ENCODE measurements around the gene UBR3.

UBR3 gene

GRCh38 chr2:170025223-170025622, 198.0 kb downstream of the UBR3 start (continued):
- TF ChIP-seq ZNF449 (tag by site-specific recombination; IDR thresholded peaks at IDR 0.05) = no peak
- no peak for TF ChIP-seq ZNF266 (tag by site-specific recombination; IDR thresholded peaks at IDR 0.05; ENCODE audit: low read depth)
- TF ChIP-seq EGR2 (tag by site-specific recombination; IDR thresholded peaks at IDR 0.05; ENCODE audit: low read depth) = no peak
- TF ChIP-seq ZNF501 (tag by site-specific recombination; IDR thresholded peaks at IDR 0.05) = no peak

GRCh38 chr2:170026361-170026760, 199.1 kb downstream of the UBR3 start:
- no peak overlapping the region for H3K27ac ChIP-seq (ENCODE audit: extremely low read depth, low read depth, low read length)
- peaks cover 0 to 20% of the 10 kb centered on the region in 2 experiments; a peak in 2 of 3 replicates for H3K36me3 ChIP-seq (ENCODE audit: control insufficient read depth in 2 of 2, insufficient read depth in 1 of 2, low read length in 2 of 2)
- no peak overlapping the region for H3K4me3 ChIP-seq (ENCODE audit: low read depth, low read length)
- ChIA-PET POLR2A (no interaction called here), CTCF (no interaction called here)
- H3K9me3 ChIP-seq (ENCODE audit: control insufficient read depth, insufficient read depth, low read depth, low read length) = no peaks in the 10 kb centered on the region
- no peaks in the 10 kb centered on the region for H3K4me1 ChIP-seq (ENCODE audit: control insufficient read depth, insufficient read depth, low read length)
- TF ChIP-seq ZNF677 (tag by site-specific recombination; IDR thresholded peaks at IDR 0.05) (no peak), ZNF76 (tag by site-specific recombination; IDR thresholded peaks at IDR 0.05; ENCODE audit: borderline replicate concordance, low read depth) (no peak), ZNF629 (tag by site-specific recombination; IDR thresholded peaks at IDR 0.05) (no peak), ATF2 (tag by site-specific recombination; IDR thresholded peaks at IDR 0.05; ENCODE audit: low read depth) (no peak), ZBTB44 (tag by site-specific recombination; IDR thresholded peaks at IDR 0.05) (no peak), PRDM6 (tag by site-specific recombination; IDR thresholded peaks at IDR 0.05) (no peak), ZFP37 (tag by site-specific recombination; IDR thresholded peaks at IDR 0.05) (no peak), ZNF837 (tag by site-specific recombination; IDR thresholded peaks at IDR 0.05) (no peak), ZBTB26 (tag by site-specific recombination; optimal IDR thresholded peaks at IDR 0.05) (no peak), GFI1B (tag by site-specific recombination; IDR thresholded peaks at IDR 0.05) (no peak), ZXDB (tag by site-specific recombination; IDR thresholded peaks at IDR 0.05) (no peak), ZNF157 (tag by site-specific recombination; IDR thresholded peaks at IDR 0.05) (no peak), ZNF174 (tag by site-specific recombination; IDR thresholded peaks at IDR 0.05) (no peak), ZNF423 (tag by site-specific recombination; IDR thresholded peaks at IDR 0.05) (no peak), KLF9 (tag by site-specific recombination; IDR thresholded peaks at IDR 0.05; ENCODE audit: low read depth) (no peak), ZNF335 (tag by site-specific recombination; conservative IDR thresholded peaks at IDR 0.05) (no peak), ZNF138 (tag by site-specific recombination; IDR thresholded peaks at IDR 0.05; ENCODE audit: borderline replicate concordance) (no peak), ZBTB6 (tag by site-specific recombination; IDR thresholded peaks at IDR 0.05) (no peak)
